ENCODE results near the gene SLC37A3.
A peak's percentile ranks its signal among the peaks of the same experiment; 100 is the strongest.
"Not testable (repeated sequence)": the region's sequence is repeated elsewhere in the genome, so short reads cannot be mapped to it uniquely, and the experiment has no call there.

The SLC37A3 gene, protein sequence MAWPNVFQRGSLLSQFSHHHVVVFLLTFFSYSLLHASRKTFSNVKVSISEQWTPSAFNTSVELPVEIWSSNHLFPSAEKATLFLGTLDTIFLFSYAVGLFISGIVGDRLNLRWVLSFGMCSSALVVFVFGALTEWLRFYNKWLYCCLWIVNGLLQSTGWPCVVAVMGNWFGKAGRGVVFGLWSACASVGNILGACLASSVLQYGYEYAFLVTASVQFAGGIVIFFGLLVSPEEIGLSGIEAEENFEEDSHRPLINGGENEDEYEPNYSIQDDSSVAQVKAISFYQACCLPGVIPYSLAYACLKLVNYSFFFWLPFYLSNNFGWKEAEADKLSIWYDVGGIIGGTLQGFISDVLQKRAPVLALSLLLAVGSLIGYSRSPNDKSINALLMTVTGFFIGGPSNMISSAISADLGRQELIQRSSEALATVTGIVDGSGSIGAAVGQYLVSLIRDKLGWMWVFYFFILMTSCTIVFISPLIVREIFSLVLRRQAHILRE

GRCh38 chr7:140397784-140398750 is at the start of gene SLC37A3:
TSS of gene SLC37A3 (minus strand) at chr7:140398530. CDS start at chr7:140382526, 16,004 bp downstream.
- DNase-seq = peak; percentile 92
- in situ Hi-C loops (cut with HindIII; ENCODE audit: low pct_ligation_motif_present, low pct_unique_long_range_greater_than_20kb, low sequenced_read_pairs) = no loop called here

GRCh38 chr7:140447841-140448240 is 49.5 kb upstream of the SLC37A3 start:
- DNase-seq = no peak
- in situ Hi-C loops (cut with HindIII; ENCODE audit: low pct_ligation_motif_present, low pct_unique_long_range_greater_than_20kb, low sequenced_read_pairs) = no loop called here

- DNase-seq = no peak
- in situ Hi-C loops (cut with HindIII; ENCODE audit: low pct_ligation_motif_present, low pct_unique_long_range_greater_than_20kb, low sequenced_read_pairs) = no loop called here
These were observed 48.1 kb upstream of the SLC37A3 start for GRCh38 chr7:140446467-140446866.

GRCh38 chr7:140441519-140441918 is 43.2 kb upstream of the SLC37A3 start:
- no peak for DNase-seq
- in situ Hi-C loops (cut with HindIII; ENCODE audit: low pct_ligation_motif_present, low pct_unique_long_range_greater_than_20kb, low sequenced_read_pairs) = no loop called here

DNA sequence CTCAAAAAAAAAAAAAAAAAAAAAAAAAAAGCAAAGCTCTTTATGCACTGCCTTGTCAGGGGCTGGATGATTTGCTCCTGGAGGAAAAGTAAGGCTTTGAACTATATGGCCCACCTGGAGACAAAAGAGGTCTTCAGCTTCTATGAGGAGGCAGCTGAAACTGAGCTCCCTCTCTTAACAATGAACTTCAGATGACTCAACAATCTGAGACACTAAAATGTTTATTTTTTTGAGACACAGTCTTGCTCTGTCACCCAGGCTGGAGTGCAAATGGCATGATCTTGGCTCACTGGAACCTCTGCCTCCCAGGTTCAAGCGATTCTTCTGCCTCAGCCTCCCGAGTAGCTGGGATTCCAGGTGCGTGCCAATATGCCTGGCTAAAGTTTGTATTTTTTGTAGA is 42.3 kb upstream of the SLC37A3 start:
- DNase-seq = no peak

DNA sequence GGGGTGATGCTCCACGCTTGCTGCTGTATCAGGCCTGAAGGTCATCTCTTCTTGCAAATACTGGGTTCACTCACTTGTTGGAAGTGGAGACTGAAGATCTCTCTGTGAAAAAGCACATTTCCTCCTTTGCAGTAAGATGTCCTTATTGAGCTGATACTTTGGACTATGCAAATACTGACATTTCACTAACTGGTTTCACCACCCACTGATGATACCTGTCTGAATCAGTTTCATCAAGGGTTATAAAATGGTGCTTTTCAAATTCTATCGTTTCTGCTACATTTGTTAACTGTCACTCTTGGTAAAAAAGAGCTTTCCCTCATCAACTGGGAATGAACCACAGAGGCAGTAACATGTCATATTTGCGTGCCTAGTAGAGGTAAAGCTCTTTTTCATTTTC is 41.0 kb upstream of the SLC37A3 start:
- no peak for DNase-seq
- in situ Hi-C loops (cut with HindIII; ENCODE audit: low pct_ligation_motif_present, low pct_unique_long_range_greater_than_20kb, low sequenced_read_pairs) = no loop called here

More for the DNA sequence above, 42.3 kb upstream of the SLC37A3 start:
- in situ Hi-C loops (cut with HindIII; ENCODE audit: low pct_ligation_motif_present, low pct_unique_long_range_greater_than_20kb, low sequenced_read_pairs) = no loop called here

- in situ Hi-C loops (cut with HindIII; ENCODE audit: low pct_ligation_motif_present, low pct_unique_long_range_greater_than_20kb, low sequenced_read_pairs) = no loop called here
- DNase-seq = no peak
These were observed 37.0 kb upstream of the SLC37A3 start for GRCh38 chr7:140435252-140435895.

GRCh38 chr7:140433396-140433795 is 35.1 kb upstream of the SLC37A3 start:
- in situ Hi-C loops (cut with HindIII; ENCODE audit: low pct_ligation_motif_present, low pct_unique_long_range_greater_than_20kb, low sequenced_read_pairs) = no loop called here
- DNase-seq = no peak

DNA sequence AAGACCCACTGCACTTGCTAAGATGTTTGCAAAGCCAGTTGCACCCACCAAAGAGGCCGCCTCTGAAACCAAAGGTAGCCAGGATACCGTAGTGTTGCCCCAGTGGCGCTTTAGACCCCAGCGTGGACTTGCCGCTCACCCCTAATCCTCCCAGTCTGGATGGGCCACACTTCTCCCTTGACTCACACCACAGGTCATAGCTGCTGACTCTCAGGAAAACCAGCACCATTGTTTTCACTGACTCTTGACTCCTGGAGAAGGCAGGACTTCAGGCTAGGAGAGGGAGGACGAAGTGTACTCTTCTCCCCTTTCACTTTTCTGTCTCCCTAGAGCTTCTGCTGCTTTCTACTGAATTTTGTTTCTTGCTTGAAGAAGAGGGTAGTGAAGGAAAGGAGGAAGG is 27.8 kb upstream of the SLC37A3 start:
- in situ Hi-C loops (cut with HindIII; ENCODE audit: low pct_ligation_motif_present, low pct_unique_long_range_greater_than_20kb, low sequenced_read_pairs) = no loop called here
- no peak for DNase-seq

- in situ Hi-C loops (cut with HindIII; ENCODE audit: low pct_ligation_motif_present, low pct_unique_long_range_greater_than_20kb, low sequenced_read_pairs) = no loop called here
- no peak for DNase-seq
These were observed 27.4 kb upstream of the SLC37A3 start for GRCh38 chr7:140425718-140426117.

DNA sequence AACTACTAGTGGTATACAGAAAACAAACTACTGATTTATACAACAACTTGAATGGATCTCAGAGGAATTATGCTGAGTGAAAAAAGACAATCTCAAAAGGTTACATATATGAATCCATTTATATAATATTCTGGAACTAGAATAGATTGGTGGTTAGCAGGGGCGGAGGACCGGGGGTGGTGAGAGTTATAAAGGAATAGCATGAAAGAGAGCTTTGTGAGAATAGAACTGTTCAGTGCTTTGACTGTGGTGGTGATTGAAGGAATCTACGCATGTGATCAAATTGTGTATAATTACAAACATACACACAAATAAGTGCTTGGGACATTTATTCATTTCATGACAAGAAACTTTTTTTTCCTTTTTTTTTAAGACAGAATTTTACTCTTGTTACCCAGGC is 25.2 kb upstream of the SLC37A3 start:
- in situ Hi-C loops (cut with HindIII; ENCODE audit: low pct_ligation_motif_present, low pct_unique_long_range_greater_than_20kb, low sequenced_read_pairs) = no loop called here
- DNase-seq = no peak

DNA sequence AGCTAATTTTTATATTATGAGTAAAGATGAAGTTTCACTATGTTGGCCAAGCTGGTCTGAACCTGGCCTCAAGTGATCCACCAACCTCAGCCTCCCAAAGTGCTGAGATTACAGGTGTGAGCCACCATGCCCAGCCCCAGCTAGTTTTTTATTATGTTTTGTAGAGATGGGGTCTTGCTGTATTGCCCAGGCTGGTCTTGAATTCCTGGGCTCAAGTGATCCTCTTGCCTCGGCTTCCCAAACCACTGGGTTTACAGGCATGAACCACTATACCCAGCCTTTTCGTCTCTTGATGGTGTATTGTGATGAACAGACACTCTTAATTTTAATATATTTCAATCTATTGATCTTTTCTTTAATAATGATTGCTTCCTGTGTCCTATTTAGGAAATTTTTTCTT is 23.2 kb upstream of the SLC37A3 start:
- in situ Hi-C loops (cut with HindIII; ENCODE audit: low pct_ligation_motif_present, low pct_unique_long_range_greater_than_20kb, low sequenced_read_pairs) = no loop called here
- no peak for DNase-seq

DNA sequence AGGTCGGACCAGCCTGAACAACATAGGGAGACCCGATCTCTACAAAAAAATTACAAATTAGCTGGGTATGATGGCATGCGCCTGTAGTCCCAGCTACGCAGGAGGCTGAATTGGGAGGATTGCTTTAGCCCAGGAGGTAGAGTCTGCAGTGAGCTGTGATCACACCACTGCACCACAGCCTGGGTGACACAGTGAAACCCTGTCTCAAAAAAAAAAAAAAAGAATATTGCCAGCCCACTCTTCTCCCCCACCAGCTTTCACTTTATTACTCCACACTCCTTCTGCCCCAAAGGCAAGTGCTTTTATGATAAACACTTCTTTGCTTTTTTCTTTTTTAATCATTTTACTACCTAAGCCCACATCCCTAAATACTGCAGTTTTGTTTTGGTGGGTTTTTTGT is 20.3 kb upstream of the SLC37A3 start:
- in situ Hi-C loops (cut with HindIII; ENCODE audit: low pct_ligation_motif_present, low pct_unique_long_range_greater_than_20kb, low sequenced_read_pairs) = no loop called here
- DNase-seq = no peak

DNA sequence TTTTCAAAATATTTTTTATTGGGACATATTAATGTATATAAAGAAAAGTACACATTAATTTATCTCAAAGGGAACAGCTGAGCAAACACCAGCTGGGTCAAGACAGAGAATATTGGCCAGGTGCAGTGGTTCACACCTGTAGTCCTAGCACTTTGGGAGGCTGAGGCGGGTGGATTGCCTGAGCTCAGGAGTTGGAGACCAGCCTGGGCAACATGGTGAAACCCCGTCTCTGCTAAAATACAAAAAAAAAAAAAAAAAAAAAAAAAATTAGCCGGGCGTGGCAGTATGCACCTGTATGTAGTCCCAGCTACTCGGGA is 19.8 kb upstream of the SLC37A3 start:
- not testable (repeated sequence) for DNase-seq

DNA sequence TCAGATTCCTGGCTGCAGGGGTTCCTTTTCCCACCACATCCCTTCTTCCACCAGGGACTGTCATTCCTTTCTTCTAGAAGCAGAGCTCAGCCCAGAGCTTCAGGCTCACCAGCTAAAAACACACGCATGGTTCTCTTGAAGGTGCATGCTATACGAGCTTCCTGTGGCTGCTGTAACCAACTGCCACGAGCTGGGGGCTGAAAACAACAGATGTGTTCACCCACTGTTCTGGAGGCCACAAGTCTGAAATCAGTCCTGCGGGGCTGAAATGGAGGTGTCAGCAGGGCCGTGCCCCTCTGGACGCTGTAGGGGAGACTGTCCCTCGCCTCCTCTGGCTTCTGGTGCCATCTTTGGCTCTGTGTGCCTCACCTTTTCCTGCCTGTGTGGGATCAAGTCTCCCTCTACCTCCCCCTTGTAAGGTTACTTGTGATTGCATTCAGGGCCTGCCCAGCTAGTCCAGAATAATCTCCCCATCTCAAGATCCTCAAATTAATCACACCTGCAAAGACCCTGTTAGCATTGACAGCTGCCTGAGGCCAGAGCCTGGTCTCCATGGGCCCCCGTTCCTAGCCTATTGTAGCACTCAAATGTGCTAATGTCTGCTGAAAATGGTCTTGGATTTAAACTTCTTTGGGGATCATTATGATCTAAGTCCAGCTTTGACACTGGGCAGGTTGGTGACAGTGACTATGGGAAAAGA is 19.3 kb upstream of the SLC37A3 start:
- DNase-seq = no peak
- in situ Hi-C loops (cut with HindIII; ENCODE audit: low pct_ligation_motif_present, low pct_unique_long_range_greater_than_20kb, low sequenced_read_pairs) = no loop called here

More for the DNA sequence above, 19.8 kb upstream of the SLC37A3 start:
- in situ Hi-C loops (cut with HindIII; ENCODE audit: low pct_ligation_motif_present, low pct_unique_long_range_greater_than_20kb, low sequenced_read_pairs) = not testable (repeated sequence)

- DNase-seq = no peak
- in situ Hi-C loops (cut with HindIII; ENCODE audit: low pct_ligation_motif_present, low pct_unique_long_range_greater_than_20kb, low sequenced_read_pairs) = no loop called here
These were observed 18.2 kb upstream of the SLC37A3 start for GRCh38 chr7:140416560-140416959.

GRCh38 chr7:140415816-140416215 is 17.5 kb upstream of the SLC37A3 start:
- DNase-seq = not testable (repeated sequence)

DNA sequence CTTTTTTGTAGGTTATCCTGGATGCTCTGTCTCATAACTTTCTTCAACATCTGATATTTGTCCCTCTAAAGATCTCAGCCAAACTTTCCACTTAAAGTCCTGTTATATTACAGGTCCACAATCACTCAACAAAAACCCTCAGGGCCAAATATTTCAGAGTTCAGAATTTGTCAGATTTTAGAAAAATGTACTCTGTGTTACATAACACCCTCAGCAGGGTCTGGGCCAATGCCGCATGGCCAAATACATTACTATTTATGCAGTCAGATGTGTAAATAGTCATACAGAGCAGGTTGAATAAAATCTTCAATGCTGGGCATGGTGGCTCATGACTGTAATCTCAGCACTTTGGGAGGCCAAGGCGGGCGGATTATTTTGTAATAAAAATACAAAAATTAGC is 17.0 kb upstream of the SLC37A3 start:
- in situ Hi-C loops (cut with HindIII; ENCODE audit: low pct_ligation_motif_present, low pct_unique_long_range_greater_than_20kb, low sequenced_read_pairs) = no loop called here
- DNase-seq = no peak

More at GRCh38 chr7:140415816-140416215, 17.5 kb upstream of the SLC37A3 start:
- in situ Hi-C loops (cut with HindIII; ENCODE audit: low pct_ligation_motif_present, low pct_unique_long_range_greater_than_20kb, low sequenced_read_pairs) = not testable (repeated sequence)
